Pancreas (tissue), 10 donors: ENCODE measurements around the gene FBXO33. TPM values are rescaled to one million over a fixed set of nuclear protein-coding genes. Genes with fewer than 3 reads are reported as not detected.
A peak's percentile ranks its signal among the peaks of the same experiment; 100 is the strongest.
"Not testable (repeated sequence)": the region's sequence is repeated elsewhere in the genome, so short reads cannot be mapped to it uniquely, and the experiment has no call there.

ENCODE experiments used
- ATAC-seq, 4 donors: fragments of 200-7000 bp; cut with Tn5 transposase; one replicate each; pipeline versions ENCODE4 v1.8.0 to v1.9.1; 2020; ENCODE audit warnings: mild to moderate bottlenecking in 4 of 4, moderate library complexity in 4 of 4
- DNase-seq, 6 donors: peaks; one replicate each; pipeline ENCODE4 v3.0.0-alpha.2; 2020
- FAIRE-seq: peaks from 2 replicates; lab custom pipeline; 2012; peaks lifted over from hg19 to GRCh38; lab: Jason Lieb, UNC
- H3K27ac ChIP-seq, 4 donors: fragments of 200-600 bp; sonication (generic); 1 replicate in 3 of 4; 2 replicates in 1 of 4; pipeline versions ENCODE4 v1.5.0 to v1.8.0; 2020
- H3K27me3 ChIP-seq, 4 donors: fragments of 200-600 bp; one replicate each; pipeline ENCODE4 v1.8.0; 2021
- H3K36me3 ChIP-seq, 3 donors: fragments of 200-600 bp; sonication (generic) in 1 of 3; one replicate each; pipeline versions ENCODE4 v1.5.0 to v1.8.0; 2020 to 2021
- H3K4me1 ChIP-seq, 3 donors: fragments of 200-600 bp; one replicate each; pipeline ENCODE4 v1.8.0; 2021
- H3K4me3 ChIP-seq, 4 donors: fragments of 200-600 bp; sonication (generic) in 2 of 4; one replicate each; pipeline versions ENCODE4 v1.5.0 to v1.8.0; 2020 to 2021
- H3K9me3 ChIP-seq, 4 donors: fragments of 200-600 bp; one replicate each; pipeline ENCODE4 v1.8.0; 2021
- WGBS, 2 donors: extraction: QIAGEN DNeasy Blood & Tissue Kit; methylation state at CpG; one replicate each; pipeline ENCODE4 v1.1.7; 2013; 5-methylcytosine and 5-hydroxymethylcytosine counted together
- intact Hi-C, 3 donors: fragments of 100-400 bp; cut with DNase I; formaldehyde crosslinking; loops; one replicate each; pipeline versions ENCODE4 v1.11.1 to v1.14.2; 2022
- polyA plus RNA-seq, 2 donors: library from polyadenylated mRNA; stranded (reverse); fragments of 200-250 nt; gene quantifications; one replicate each; pipeline ENCODE4 v1.2.3, GENCODE V29; 2013
- total RNA-seq, 6 donors: library from RNA; stranded (reverse); fragmentation: NEBNext Ultra II Directional in 4 of 6; extraction: Animal tissue kit (Norgen Biotek cat#: 25700) in 4 of 6; gene quantifications; one replicate each; pipeline versions ENCODE4 v1.2.1 to v1.2.4, GENCODE V29; 2021 to 2023
- TF ChIP-seq, protein P1 (sequence below), 4 donors: fragments of 200-600 bp; sonication (generic) in 3 of 4; IDR thresholded peaks; one replicate each; pipeline versions ENCODE4 v1.5.0 to v1.8.0; 2021; ENCODE audit warnings: antibody characterized with exemption in 4 of 4
- donor health status: healthy with polysubstance abuse.
- donor health status: DM: no; HTN: no; CAD: no; lungs with moderate emphysema.
- donor health status: DM: no; HTN: no; CAD: no.
- donor health status: control.
- donor health status: control.
- donor health status: Bipolar disorder and iron deficiency.
- donor health status: DM: yes; HTN: yes; CAD: no.
- donor health status: DM: no; HTN: no; CAD: no.
- donor health status: DM: no; HTN: no; CAD: no.
- donor health status: DM: yes; HTN: yes; CAD: no.

FBXO33 gene
- total and polyA plus RNA-seq, 8 donors, result 2.1 to 6.9 (median 4.8) TPM

DNA sequence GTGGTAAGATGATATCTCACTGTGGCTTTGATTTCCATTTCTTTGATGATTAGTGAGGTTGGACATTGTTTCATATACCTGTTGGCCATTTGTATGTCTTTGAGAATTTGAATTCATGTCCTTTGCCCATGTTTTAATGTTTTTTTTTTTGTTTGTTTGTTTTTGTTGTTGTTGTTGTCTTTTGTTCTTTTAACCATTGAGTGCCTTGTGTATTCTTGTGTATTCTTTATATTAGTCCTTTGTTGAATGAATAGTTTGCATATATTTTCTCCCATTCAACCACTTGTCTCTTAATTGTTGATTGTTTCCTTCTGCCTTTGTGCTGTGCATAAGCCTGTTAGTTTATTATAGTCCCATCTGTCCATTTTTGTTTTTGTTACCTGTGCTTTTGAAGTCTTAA, 71.9 kb downstream of the FBXO33 start:
- H3K4me1 ChIP-seq, result peaks cover 0 to 5% (median 0%) of the 10 kb centered on the region in 3 donors
- FAIRE-seq, result no peak

DNA sequence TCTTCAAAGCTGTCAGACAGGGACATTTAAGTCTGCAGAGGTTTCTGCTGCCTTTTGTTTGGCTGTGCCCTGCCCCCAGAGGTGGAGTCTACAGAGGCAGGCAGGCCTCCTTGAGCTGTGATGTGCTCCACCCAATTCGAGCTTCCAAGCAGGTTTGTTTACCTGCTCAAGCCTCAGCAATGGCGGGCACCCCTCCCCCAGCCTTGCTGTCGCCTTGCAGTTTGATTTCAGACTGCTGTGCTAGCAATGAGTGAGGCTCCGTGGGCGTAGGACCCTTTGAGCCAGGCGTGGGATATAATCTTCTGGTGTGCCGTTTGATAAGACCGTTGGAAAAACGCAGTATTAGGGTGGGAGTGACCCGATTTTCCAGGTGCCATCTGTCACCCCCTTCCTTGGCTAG, 73.2 kb downstream of the FBXO33 start:
- FAIRE-seq, ATAC-seq, H3K27ac ChIP-seq, intact Hi-C loops, H3K27me3 ChIP-seq, H3K4me3 ChIP-seq, H3K36me3 ChIP-seq, H3K9me3 ChIP-seq, H3K4me1 ChIP-seq: not testable (repeated sequence)
- peak in 1 of 6 donors; percentile 27 for DNase-seq
- WGBS, 2 donors, result 90 to 92% methylated on average over 10 of the region's 10 CpGs

More for the DNA sequence above, 71.9 kb downstream of the FBXO33 start:
- H3K9me3 ChIP-seq, result peaks cover 0 to 3% (median 0%) of the 10 kb centered on the region in 4 donors
- no peaks in the 10 kb centered on the region for H3K36me3 ChIP-seq
- H3K27ac ChIP-seq, result no peak overlapping the region
- TF ChIP-seq, protein P1, sequence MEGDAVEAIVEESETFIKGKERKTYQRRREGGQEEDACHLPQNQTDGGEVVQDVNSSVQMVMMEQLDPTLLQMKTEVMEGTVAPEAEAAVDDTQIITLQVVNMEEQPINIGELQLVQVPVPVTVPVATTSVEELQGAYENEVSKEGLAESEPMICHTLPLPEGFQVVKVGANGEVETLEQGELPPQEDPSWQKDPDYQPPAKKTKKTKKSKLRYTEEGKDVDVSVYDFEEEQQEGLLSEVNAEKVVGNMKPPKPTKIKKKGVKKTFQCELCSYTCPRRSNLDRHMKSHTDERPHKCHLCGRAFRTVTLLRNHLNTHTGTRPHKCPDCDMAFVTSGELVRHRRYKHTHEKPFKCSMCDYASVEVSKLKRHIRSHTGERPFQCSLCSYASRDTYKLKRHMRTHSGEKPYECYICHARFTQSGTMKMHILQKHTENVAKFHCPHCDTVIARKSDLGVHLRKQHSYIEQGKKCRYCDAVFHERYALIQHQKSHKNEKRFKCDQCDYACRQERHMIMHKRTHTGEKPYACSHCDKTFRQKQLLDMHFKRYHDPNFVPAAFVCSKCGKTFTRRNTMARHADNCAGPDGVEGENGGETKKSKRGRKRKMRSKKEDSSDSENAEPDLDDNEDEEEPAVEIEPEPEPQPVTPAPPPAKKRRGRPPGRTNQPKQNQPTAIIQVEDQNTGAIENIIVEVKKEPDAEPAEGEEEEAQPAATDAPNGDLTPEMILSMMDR (IDR thresholded peaks at IDR 0.05), result no peak
- intact Hi-C loops, result no loop called here
- DNase-seq (no peak), ATAC-seq (no peak)
- H3K4me3 ChIP-seq, result no peak overlapping the region
- no peaks in the 10 kb centered on the region for H3K27me3 ChIP-seq

DNA sequence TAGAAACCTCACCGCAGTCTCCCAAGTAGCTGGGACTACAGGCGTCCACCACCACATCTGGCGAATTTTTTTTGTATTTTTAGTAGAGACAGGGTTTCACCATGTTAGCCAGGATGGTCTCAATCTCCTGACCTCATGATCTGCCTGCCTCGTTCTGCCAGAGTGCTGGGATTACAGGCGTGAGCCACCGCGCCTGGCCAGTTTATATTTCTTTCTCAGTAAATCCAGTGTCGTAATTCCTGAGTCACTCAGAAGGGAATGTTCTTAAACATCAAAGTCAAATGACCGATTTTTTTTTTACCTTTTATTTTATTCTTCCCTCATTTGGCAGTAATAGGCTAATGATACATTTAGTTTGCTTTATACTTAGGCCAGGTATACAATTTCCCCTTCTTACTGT, 80.5 kb downstream of the FBXO33 start:
- no peak for ATAC-seq
- Histone ChIP-seq H3K4me1 (peaks cover 0 to 4% (median 0%) of the 10 kb centered on the region in 3 donors), H3K36me3 (peaks cover 0 to 5% (median 0%) of the 10 kb centered on the region in 3 donors), H3K27ac (no peak overlapping the region), H3K27me3 (no peaks in the 10 kb centered on the region), H3K9me3 (no peaks in the 10 kb centered on the region), H3K4me3 (no peak overlapping the region)
- no peak for DNase-seq
- FAIRE-seq, result no peak
- intact Hi-C loops, result no loop called here
- TF ChIP-seq, protein P1 (IDR thresholded peaks at IDR 0.05), result no peak
- WGBS, 2 donors, result 95 to 97% methylated on average over 9 of the region's 9 CpGs

DNA sequence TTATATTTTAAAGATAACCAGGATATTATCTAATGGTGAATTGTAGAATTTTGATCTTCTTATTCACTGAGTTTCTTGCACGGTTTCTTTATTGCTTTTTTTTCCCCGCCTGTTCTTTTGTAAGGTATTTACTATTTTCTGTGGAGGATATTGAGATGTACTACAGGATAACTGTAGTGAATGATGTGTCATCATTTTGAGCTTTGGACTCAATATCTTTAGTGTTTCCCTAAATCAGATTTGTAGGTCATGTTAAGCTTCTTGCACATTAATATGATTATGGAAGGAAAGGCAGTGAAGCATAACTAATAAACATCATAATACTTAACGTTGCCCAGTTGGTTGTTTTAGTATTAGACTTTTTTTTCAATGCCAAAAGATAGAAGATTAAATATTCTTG, 81.4 kb downstream of the FBXO33 start:
- intact Hi-C loops, result no loop called here
- H3K4me1 ChIP-seq, result peaks cover 0 to 4% (median 0%) of the 10 kb centered on the region in 3 donors
- DNase-seq (no peak), FAIRE-seq (no peak), ATAC-seq (no peak)
- no peak overlapping the region for H3K4me3 ChIP-seq
- no peak overlapping the region for H3K27ac ChIP-seq
- WGBS, 2 donors, result 84 to 89% methylated on average over 3 of the region's 3 CpGs
- TF ChIP-seq, protein P1 (IDR thresholded peaks at IDR 0.05), result no peak
- no peaks in the 10 kb centered on the region for H3K9me3 ChIP-seq
- H3K36me3 ChIP-seq, result peaks cover 0 to 5% (median 0%) of the 10 kb centered on the region in 3 donors
- H3K27me3 ChIP-seq, result no peaks in the 10 kb centered on the region

Other genes with a start within 250 kb of the FBXO33 start
- gene MIA2, start 198.5 kb downstream of the FBXO33 start, total RNA-seq, result 10 to 100 TPM; 24.7 to 39.3 (median 31.2) TPM
- 10 to 100 TPM; 34.0 to 47.4 TPM for gene MIA2, start 198.5 kb downstream of the FBXO33 start, polyA plus RNA-seq